Middle frontal gyrus (tissue), 1 donor: ENCODE results near the gene AGBL2.
"Not testable (repeated sequence)": the region's sequence is repeated elsewhere in the genome, so short reads cannot be mapped to it uniquely, and the experiment has no call there.

Experiments
- DNase-seq: peaks from one replicate; pipeline ENCODE4 v3.0.0-alpha.2; 2015; ENCODE audit warnings: low spot score; ENCODE audit errors: extremely low spot score

Gene AGBL2, protein sequence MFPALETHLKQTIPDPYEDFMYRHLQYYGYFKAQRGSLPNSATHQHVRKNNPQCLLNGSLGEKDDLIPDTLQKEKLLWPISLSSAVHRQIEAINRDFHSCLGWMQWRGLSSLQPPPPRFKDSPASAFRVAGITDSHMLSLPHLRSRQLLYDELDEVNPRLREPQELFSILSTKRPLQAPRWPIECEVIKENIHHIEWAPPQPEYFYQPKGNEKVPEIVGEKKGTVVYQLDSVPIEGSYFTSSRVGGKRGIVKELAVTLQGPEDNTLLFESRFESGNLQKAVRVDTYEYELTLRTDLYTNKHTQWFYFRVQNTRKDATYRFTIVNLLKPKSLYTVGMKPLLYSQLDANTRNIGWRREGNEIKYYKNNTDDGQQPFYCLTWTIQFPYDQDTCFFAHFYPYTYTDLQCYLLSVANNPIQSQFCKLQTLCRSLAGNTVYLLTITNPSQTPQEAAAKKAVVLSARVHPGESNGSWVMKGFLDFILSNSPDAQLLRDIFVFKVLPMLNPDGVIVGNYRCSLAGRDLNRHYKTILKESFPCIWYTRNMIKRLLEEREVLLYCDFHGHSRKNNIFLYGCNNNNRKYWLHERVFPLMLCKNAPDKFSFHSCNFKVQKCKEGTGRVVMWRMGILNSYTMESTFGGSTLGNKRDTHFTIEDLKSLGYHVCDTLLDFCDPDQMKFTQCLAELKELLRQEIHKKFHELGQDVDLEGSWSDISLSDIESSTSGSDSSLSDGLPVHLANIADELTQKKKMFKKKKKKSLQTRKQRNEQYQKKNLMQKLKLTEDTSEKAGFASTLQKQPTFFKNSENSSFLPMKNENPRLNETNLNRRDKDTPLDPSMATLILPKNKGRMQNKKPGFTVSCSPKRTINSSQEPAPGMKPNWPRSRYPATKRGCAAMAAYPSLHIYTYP

DNA sequence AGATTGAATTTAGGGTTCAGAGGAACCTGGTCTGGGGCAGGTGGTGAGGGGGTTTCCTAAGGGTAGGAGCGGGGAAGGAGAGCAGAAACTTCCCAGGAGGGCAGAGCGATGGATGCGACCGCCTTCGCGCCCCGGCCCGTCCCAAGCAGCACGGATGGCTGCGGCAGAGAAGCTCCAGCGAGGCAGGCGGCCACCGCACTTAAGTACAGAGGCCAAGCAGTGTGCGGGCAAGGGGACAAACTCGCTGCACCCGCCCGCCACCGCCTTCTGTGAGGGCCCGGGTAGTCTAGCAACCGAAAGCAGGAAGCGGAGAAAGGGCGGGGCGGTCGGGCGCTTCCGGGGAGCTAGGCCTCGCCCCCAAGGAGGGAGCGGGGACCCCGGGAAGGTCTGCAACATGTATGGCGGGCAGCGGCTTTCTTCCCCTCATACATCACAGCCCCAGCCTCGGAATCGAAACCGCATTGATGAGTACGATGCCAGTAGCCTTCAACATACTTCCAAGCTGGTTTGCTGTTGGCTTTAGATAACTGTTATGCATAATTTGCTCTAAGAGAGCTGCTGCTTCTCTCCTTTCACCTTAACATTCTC, at the start of gene AGBL2:
Gene AGBL2 (minus strand): TSS at position 288 of the 588 bp plus-strand sequence. CDS start 719 bp downstream, outside the sequence.
- DNase-seq = no peak

DNA sequence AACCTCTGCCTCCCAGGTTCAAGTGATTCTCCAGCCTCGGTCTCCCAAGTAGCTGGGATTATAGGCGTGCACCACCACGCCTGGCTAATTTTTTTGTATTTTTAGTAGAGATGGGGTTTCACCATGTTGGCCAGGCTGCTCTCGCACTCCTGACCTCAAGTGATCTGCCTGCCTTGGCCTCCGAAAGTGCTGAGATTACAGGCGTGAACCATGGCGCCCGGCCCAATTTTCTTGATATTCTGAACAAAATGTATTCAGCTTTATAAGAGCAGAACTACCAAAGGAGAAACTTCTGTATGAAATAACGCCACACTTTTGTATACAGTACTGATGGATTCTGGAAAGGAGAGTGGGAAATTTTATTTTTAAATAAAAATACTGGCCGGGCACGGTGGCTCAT, 44.1 kb upstream of the AGBL2 start:
- DNase-seq = not testable (repeated sequence)

DNA sequence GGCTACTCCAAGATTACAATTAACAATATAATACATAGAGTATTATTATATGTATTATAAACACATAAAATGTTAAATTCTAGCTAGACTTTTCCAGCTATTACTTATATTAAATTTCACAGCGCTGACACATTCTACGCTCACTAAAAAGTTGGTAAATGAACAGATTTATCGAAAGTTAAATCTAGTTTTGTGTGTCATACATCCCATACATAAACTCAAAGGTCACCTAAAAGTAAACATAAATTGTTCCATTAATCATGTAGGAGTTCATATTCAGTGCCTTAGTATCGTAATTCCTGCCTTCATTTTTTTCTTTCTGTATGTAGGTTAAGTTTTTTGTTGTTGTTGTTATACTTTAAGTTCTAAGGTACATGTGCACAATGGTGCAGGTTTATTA, 41.0 kb upstream of the AGBL2 start:
- no peak for DNase-seq

DNA sequence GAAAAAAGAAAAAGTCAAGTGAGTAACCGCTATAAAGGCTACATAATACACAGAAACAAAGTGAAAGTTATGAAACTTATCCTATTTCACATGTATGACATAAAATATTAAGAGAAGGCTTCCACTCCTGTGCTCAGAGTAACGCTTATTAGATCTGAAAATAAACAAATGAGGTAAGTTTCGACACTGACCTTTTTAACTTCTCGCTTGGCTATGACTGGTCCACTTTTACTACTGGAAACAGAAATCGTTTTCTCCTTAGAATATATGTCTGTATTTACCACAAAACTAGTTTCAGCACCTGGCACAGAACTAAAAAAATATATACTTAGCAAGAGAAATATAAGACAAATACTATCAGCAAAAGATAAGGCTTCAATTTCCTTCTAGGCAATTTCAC, 35.6 kb upstream of the AGBL2 start:
- DNase-seq = no peak

DNA sequence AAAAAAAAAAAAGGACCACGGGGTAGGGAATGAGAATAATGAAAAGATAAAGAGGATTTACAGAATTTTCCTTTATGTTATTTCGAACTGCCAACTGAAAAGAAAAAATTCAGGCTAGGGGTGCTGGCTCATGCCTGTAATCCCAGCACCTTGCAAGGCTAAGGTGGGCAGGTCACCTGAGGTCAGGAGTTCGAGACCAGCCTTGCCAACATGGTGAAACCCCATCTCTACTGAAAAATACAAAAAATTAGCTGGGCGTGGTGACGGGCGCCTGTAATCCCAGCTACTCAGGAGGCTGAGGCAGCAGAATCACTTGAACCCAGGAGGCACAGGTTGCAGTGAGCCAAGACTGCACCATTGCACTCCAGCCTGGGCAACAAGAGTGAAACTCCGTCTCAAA, 27.3 kb upstream of the AGBL2 start:
- not testable (repeated sequence) for DNase-seq

DNA sequence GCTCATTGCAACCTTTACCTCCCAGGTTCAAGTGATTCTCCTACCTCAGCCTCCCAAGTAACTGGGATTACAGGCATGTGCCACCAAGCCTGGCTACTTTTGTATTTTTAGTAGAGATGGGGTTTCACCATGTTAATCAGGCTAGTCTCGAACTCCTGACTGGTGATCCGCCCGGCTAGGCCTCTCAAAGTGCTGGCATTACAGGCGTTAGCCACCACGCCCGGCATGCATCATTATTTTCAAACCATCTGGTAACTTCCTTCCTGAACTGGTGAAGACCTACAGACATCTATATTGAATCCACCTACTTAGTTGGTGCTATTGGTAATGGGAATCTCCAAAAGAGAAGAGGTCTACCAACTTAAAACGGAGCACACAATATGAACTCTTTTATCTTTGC, 22.6 kb upstream of the AGBL2 start:
- DNase-seq = not testable (repeated sequence)

DNA sequence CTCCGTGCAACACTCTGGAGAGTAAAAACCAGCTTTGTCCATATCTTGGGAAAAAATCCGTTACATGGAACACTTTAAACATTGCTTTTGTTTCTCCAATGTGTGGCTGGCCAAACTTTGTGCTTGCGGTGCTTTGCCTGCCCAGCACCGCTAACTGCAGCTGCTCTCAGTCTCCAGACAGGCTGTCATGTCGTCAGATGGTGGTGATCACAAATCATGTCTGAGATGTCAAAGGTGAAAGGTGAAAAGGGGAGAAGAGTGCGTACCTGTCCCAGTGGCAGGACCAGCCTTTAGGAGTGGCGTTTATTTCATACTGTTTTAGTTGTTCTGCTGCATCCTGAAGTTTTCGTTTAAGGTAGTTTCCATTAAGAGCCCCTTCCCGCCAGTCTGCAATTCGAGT, 17.1 kb upstream of the AGBL2 start:
- DNase-seq = no peak

DNA sequence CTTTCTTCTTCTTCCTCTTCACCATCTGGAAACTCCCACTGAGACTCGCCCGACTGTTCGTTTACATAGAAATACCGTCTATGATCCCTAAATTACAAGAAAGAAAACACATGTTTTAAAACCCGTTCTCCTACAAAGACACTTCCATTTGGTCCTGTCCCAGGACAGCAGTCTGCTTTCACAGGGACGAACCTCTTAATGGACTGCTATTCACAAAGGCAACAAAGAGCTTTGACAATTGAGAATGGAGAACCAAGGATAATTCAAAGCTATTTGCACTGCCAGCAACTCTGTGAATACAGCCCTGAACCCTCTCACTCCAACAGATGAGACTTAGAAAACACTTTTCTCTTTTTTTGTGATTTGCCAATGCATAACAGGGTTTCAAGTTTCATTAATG, 16.3 kb upstream of the AGBL2 start:
- DNase-seq = no peak

DNA sequence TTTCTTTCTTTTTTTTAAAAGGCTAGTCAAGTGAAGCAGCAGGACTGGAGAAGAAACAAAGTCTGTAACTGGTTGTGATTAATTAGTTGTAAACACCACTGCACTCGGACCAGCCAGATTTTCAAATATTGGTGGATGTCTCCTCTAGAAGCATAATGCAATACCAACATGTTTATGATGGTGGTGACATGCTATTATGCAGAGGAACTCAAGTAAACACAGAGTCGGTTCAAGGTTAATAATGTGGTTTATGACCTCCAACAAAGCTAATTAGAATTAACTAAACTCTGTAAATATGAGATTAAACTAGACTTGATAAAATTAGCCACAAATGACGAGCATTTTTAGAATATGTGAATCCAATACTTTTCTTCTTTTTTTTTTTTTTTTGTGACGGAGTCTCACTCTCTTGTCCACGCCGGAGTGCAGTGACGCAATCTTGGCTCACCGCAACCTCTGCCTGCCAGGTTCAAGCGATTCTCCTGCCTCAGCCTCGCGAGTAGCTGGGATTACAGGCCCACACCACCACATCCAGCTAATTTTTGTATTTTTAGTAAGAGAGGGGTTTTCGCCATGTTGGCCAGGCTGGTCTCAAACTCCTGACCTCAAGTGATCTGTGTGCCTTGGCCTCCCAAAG, 11.8 kb upstream of the AGBL2 start:
- DNase-seq = no peak

DNA sequence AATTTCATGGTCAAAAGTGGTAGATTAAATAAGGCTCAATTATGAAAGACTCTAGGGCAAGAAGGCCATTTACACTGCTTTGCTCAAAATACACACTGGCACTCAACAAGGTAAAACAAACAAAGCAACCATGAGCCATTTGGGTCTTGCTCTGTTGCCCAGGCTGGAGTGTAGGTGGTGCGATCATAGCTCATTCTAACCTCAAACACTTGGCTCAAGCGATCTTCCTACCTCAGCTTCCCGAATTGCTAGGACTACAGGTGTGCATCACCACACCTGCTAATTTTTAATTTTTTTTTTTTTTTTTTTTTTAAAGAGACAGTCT, 10.9 kb upstream of the AGBL2 start:
- no peak for DNase-seq

DNA sequence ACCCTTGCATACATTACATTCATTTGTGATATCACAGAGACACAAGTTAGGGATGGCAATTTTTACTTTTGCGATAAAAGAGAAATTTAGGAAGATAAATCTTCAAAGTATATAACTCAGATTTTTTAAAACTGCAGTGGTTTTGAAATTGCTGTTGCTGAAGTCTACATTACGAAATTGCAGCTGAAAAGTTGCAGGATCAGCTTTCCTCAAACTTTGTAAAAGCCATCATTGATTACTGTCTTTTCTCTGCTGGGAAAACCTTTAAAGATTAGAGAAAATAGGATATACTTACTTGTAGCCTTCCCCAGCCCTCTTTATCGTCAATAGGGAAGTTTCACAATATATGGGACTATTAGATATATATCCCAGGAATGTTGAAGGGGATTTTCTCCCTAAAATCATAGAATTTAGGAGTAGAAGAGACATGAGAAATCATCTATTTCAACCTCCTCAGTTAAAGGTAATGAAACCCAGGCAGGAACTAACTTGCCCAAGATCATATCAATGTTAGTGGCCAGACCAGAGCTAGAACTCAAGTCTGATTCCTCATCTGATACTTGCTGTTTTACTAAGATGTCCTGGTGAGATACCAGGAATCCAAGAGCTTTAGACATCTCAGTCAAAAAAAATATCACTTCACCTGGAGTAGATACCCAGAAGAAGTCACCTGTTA, 10.4 kb upstream of the AGBL2 start:
- DNase-seq = no peak

DNA sequence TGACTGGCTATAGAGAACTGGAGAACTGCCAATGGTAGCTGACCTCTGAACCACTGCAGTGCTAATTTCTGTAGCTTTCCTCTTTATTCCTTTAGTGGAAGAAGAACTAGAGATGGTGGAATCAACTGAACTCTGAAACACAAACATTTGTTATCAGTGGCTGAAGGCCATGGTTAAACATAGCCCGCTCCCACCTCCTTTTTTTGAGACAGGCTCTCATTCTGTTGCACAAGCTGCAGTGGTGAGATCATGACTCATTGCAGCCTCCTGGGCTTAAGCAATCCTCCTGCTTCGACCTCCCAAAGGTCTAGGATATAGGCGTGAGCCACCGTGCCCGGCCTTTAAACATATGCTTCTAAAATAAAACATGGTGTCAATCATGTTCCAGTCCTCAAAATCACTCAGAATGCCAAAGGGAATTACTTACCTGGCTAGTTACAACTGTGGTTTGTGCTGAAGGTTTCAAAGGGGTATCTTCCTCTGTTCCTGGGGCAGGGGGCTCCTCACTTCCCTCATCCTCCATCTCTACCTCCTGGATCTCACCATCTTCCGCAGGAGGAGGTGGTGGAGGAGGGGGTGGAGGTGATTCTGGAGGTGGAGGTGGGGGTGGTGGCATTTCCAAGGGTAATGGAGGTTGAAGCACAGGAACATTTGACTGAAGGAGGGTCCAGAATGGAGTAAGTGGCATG, 9.0 kb upstream of the AGBL2 start:
- no peak for DNase-seq

DNA sequence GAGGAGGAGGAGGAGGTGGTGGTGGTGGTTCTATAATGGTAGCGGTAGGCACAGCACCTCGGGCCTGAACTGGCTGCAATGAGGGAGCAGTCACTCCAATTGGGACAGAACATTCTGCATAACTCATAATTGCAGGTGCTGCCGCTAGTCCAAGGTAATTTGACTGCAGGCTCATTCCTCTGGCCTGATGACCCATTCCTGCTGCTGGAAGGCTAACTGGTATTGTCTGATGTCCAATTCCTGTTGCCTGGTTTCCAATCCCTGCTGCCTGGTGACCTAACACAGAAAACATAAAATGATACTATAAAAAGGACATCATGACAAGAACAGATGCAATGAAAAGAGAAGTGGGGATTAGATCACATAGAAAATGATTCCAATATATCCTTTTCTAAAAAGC, 7.9 kb upstream of the AGBL2 start:
- DNase-seq = no peak

DNA sequence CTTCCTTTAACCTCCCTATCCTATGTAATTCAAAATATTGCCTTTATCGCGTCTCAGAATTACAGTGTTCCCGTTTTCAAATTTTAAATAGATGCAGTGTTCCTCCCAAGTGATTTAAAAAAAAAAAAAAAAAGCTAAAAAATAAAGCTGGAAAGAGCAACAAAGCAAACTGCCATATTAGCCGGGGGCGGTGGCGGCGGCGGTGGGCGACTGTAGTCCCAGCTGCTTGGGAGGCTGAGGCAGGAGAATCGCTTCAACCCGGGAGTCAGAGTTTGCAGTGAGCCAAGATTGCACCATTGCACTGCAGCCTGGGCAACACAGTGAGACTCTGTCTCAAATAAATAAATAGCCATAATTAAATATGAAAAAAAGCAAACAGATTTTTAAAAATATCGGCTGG, 5.5 kb upstream of the AGBL2 start:
- no peak for DNase-seq

DNA sequence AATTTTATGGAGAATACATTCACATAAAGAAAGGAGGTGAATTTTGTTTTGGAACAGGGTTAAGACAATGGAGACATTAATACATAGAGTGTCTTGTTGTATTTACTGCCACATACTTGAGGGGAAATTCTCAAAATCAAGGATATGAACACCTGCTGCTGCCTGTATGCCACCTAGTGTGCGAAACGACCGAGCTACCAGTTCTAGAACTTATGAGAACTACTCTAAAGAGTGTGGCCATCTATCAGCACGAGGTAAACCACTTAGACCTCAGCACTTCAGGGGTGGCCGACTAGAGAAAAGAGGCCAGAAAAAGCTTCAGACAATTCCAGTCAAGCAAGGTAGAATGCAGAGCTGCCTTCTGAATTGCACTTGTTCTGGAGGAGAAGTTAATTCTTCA, 1.5 kb upstream of the AGBL2 start:
- DNase-seq = no peak

DNA sequence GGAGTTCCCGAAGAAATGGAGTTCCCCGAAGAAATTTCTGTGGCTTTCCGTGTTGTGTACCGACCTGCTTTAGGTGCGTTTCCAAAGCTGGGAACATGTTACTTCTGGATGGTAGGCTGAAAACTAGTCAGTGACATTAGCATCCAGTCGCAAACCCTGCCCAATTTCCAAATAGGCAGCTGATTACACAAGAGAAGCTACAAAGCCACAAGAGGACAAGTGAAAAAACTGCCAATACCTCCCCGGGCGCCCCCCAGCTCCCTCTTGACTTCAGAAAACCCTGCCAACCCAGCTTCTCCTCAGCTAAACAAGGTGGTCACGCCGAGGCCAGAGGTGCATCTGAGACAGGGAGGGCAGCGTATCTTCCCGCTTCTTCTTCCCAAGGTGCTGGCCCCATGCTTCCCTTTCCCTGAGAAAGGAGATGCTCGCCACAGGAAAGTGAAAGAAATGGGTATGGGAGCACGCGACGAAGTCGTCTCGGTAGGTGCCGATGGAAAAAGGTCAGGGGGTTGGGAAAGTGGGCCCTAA, 551 bp downstream of the AGBL2 start:
- DNase-seq = no peak

DNA sequence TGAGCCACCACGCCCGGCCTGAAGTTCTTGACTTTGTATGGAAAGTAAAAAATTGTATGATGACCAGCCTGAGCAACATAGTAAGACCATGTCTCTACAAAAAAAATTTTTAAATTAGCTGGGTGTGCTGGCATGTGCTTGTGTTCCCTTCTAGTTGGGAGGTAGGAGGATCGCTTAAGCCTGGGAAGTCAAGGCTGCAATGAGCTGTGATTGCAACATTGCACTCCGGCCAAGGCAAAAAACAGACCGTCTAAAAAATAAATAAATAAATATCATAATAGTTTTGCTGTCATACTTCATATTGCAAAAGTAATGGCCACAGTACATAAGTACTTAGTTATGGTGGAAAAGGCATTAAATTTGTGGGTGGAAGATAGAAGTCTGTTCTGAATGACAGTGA, 3.4 kb downstream of the AGBL2 start:
- DNase-seq = no peak

DNA sequence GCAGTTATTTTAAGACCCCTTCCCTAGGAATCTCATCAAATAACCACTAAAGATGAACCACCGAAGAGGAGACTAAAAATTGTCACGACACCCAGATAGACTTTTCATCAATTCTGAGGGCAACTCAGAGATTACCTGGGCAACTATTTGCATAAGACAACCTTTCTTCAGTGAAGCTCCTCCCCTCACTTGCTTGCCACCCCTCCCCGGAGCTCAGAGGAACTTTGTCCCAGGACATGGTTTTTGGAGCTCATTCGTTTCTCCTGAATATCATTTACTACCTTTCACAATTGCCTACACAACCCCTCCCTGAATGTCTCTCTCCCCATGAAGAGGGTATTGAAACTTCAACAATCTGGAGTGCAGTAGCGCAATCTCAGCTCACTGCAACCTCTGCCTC, 3.9 kb downstream of the AGBL2 start:
- no peak for DNase-seq

DNA sequence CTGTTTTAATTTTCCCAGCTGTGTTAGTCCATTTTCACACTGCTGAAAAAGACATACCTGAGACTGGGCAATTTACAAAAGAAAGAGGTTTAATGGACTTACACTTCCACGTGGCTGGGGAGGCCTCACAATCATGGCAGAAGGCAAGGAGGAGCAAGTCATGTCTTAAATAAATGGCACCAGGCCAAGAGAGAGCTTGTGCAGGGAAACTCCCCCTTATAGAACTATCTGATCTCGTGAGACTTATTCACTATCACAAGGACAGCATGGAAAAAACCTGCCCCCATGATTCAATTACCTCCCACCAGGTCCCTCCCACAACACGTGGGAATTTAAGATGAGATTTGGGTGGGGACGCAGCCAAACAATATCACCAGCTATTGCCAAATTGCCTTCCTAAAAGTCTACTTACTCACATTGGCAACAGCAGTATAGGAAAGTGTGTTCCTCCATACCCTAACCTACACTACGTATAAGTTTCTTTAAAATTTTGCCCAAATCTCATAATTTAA, 7.8 kb downstream of the AGBL2 start:
- not testable (repeated sequence) for DNase-seq

DNA sequence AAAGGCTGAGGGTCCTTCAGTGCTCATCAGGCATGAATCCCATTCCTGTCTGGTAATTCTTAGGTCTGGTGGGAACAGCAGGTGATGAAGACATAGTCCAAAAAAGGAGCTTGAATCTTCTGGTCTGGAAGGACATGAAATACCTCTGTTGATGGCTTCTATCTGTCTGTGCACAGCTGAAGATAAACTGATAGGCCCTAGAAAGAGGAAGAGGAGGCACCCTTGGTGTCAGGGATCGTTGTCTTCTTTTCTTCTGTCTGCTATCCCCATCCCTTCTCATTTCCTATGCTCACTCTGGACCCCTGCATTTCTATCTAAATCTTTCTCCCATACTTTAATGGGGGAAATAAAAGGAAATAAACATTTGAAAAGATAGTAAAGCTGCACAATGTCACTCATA, 9.4 kb downstream of the AGBL2 start:
- no peak for DNase-seq
